Neural progenitor cell (in vitro differentiated cells): ENCODE measurements around the gene NDUFS6.

ENCODE experiments used
- CTCF ChIP-seq: fragments of 200-600 bp; sonication (generic); IDR thresholded peaks from 2 replicates; pipeline ENCODE4 v1.5.1; 2017; ENCODE audit warnings: antibody characterized with exemption, mild to moderate bottlenecking
- EZH2 ChIP-seq: fragments of 200-600 bp; sonication (generic); IDR thresholded peaks from 2 replicates; pipeline ENCODE4 v1.6.1; 2017; ENCODE audit warnings: antibody characterized with exemption, mild to moderate bottlenecking, moderate library complexity

GRCh38 chr5:1864896-1865440 is 63.8 kb downstream of the NDUFS6 start:
- TF ChIP-seq CTCF (no peak), EZH2 (no peak)
